Uterus (tissue), 4 donors: ENCODE data around the gene STARD4. TPM values are rescaled to one million over a fixed set of nuclear protein-coding genes. Genes with fewer than 3 reads are reported as not detected.

Experiments used
- DNase-seq, 2 donors: peaks; one replicate each; pipeline ENCODE4 v3.0.0-alpha.2; 2019 to 2020
- H3K27ac ChIP-seq, 2 donors: fragments of 200-600 bp; sonication (generic); 1 replicate in 1 of 2; 2 replicates in 1 of 2; pipeline ENCODE4 v1.5.1; 2016 to 2018
- H3K27me3 ChIP-seq, 2 donors: fragments of 200-600 bp; sonication (generic); one replicate each; pipeline ENCODE4 v1.5.1; 2018 to 2019; ENCODE audit warnings: control low read depth in 1 of 2
- H3K36me3 ChIP-seq, 2 donors: fragments of 200-600 bp; sonication (generic); one replicate each; pipeline ENCODE4 v1.5.1; 2019; ENCODE audit warnings: control low read depth in 1 of 2
- H3K4me1 ChIP-seq, 2 donors: fragments of 200-600 bp; sonication (generic); one replicate each; pipeline ENCODE4 v1.5.1; 2018 to 2019; ENCODE audit warnings: control low read depth in 1 of 2
- H3K4me3 ChIP-seq, 2 donors: fragments of 200-600 bp; sonication (generic); 1 replicate in 1 of 2; 2 replicates in 1 of 2; pipeline ENCODE4 v1.5.1; 2018 to 2019; ENCODE audit warnings: mild to moderate bottlenecking in 1 of 2
- H3K9me3 ChIP-seq, 2 donors: fragments of 200-600 bp; sonication (generic); one replicate each; pipeline ENCODE4 v1.5.1; 2019; ENCODE audit warnings: control low read depth in 1 of 2
- CTCF ChIP-seq, 4 experiments: fragments of 200-600 bp in 2 of 4; fragments of 450-650 bp in 2 of 4; sonication (generic) in 2 of 4; IDR thresholded peaks; one replicate each; pipeline ENCODE4 v1.5.1; 2016 to 2019; ENCODE audit warnings: antibody characterized with exemption in 4 of 4, mild to moderate bottlenecking in 2 of 4, moderate library complexity in 1 of 4
- POLR2A ChIP-seq, 2 donors: fragments of 450-650 bp; IDR thresholded peaks; one replicate each; pipeline ENCODE4 v1.6.1; 2016; ENCODE audit warnings: antibody characterized with exemption in 2 of 2, mild to moderate bottlenecking in 1 of 2, moderate library complexity in 1 of 2
- intact Hi-C: fragments of 100-400 bp; cut with DNase I; formaldehyde crosslinking; loops from one replicate; pipeline ENCODE4 v1.15.1; 2023; ENCODE audit warnings: low total_unique reads
- total RNA-seq, 4 donors: library from RNA; depleted of rRNA in 3 of 4; stranded (reverse); fragments of >200 nt in 3 of 4; gene quantifications; one replicate each; pipeline versions ENCODE4 v1.1.0 to v1.2.4, GENCODE V29; 2014 to 2023
- donor health status: DM: yes; HTN: yes; CAD: no.

Gene STARD4
- total RNA-seq, 4 donors from 2014 or later, result 2.3 to 98.0 (median 9.9) TPM

DNA sequence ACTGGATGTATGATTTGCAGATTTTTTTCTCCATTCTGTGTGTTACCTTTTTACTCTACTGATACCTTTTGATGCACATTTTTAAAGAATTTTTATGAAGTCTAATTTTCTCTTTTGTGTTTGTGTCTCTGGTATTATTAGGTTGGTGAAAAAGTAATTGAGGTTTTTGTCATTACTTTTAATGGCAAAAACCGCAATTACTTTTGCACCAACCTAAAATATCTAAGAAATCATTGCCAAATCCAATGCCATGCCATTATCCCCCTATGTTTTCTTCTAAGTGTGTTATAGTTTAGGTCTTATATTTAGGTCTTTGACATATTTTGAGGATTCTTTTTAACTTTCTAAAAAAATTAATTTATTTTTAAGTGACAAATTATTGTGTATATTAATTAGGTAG is 43.4 kb upstream of the STARD4 start:
- H3K27me3 ChIP-seq, result no peaks in the 10 kb centered on the region
- TF ChIP-seq POLR2A (IDR thresholded peaks at IDR 0.05) (no peak), CTCF (IDR thresholded peaks at IDR 0.05) (no peak)
- intact Hi-C loops, result no loop called here
- no peaks in the 10 kb centered on the region for H3K9me3 ChIP-seq
- peaks cover 0 to 3% of the 10 kb centered on the region in 2 donors for H3K4me1 ChIP-seq
- DNase-seq, result no peak
- H3K27ac ChIP-seq, result no peak overlapping the region
- no peaks in the 10 kb centered on the region for H3K36me3 ChIP-seq
- no peak overlapping the region for H3K4me3 ChIP-seq

- H3K9me3 ChIP-seq, result no peaks in the 10 kb centered on the region
- no peak for TF ChIP-seq CTCF (IDR thresholded peaks at IDR 0.05)
- TF ChIP-seq POLR2A (IDR thresholded peaks at IDR 0.05), result no peak
- no peaks in the 10 kb centered on the region for H3K36me3 ChIP-seq
- no peak overlapping the region for H3K4me3 ChIP-seq
- DNase-seq, result no peak
- H3K27ac ChIP-seq, result no peak overlapping the region
- H3K4me1 ChIP-seq, result peaks cover 0 to 4% of the 10 kb centered on the region in 2 donors
- H3K27me3 ChIP-seq, result no peaks in the 10 kb centered on the region
- intact Hi-C loops, result no loop called here
These were observed 41.5 kb upstream of the STARD4 start for GRCh38 chr5:111553868-111554267.

DNA sequence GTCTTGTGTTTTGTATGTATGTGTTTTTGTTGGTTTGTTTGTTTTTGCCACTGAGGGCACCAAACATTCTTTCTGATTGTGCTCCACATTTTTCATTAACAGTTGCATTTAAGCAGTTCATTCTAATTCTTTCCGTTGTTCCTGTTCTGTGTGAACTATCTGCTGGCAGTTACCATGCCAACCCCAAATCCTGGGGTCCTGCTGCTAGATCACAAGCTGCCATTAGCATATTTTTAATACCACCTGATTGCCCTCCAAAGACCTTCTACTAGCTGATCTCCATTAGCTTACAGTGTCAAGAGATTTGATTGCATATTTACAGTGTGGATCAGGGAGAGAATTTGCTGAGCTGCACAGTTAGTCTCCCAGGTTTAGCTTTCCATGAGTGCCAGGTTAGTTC is 40.6 kb upstream of the STARD4 start:
- Histone ChIP-seq H3K4me1 (peaks cover 0 to 4% of the 10 kb centered on the region in 2 donors), H3K27me3 (no peaks in the 10 kb centered on the region), H3K27ac (no peak overlapping the region), H3K36me3 (no peaks in the 10 kb centered on the region), H3K4me3 (no peak overlapping the region), H3K9me3 (no peaks in the 10 kb centered on the region)
- intact Hi-C loops, result no loop called here
- TF ChIP-seq POLR2A (IDR thresholded peaks at IDR 0.05), result no peak
- TF ChIP-seq CTCF (IDR thresholded peaks at IDR 0.05), result no peak
- no peak for DNase-seq

- TF ChIP-seq POLR2A (IDR thresholded peaks at IDR 0.05), result no peak
- no peak for TF ChIP-seq CTCF (IDR thresholded peaks at IDR 0.05)
- intact Hi-C loops, result no loop called here
These were observed 40.2 kb upstream of the STARD4 start for GRCh38 chr5:111552492-111552891.

GRCh38 chr5:111551569-111552275 is 39.4 kb upstream of the STARD4 start:
- no peak for TF ChIP-seq CTCF (IDR thresholded peaks at IDR 0.05)
- TF ChIP-seq POLR2A (IDR thresholded peaks at IDR 0.05), result no peak
- H3K27me3 ChIP-seq, result no peaks in the 10 kb centered on the region
- no peak overlapping the region for H3K4me3 ChIP-seq
- intact Hi-C loops, result no loop called here
- H3K9me3 ChIP-seq, result no peaks in the 10 kb centered on the region
- H3K4me1 ChIP-seq, result peaks cover 0 to 4% of the 10 kb centered on the region in 2 donors
- H3K36me3 ChIP-seq, result no peaks in the 10 kb centered on the region
- H3K27ac ChIP-seq, result peak overlapping the region; percentile 67 to 76
- no peak for DNase-seq

More at GRCh38 chr5:111552492-111552891, 40.2 kb upstream of the STARD4 start:
- Histone ChIP-seq H3K27me3 (no peaks in the 10 kb centered on the region), H3K36me3 (no peaks in the 10 kb centered on the region), H3K27ac (no peak overlapping the region), H3K4me3 (no peak overlapping the region), H3K4me1 (peaks cover 0 to 4% of the 10 kb centered on the region in 2 donors), H3K9me3 (no peaks in the 10 kb centered on the region)
- no peak for DNase-seq
